ENCODE results near the gene MYL4.
"Not testable (repeated sequence)": the region's sequence is repeated elsewhere in the genome, so short reads cannot be mapped to it uniquely, and the experiment has no call there.

Gene MYL4

DNA sequence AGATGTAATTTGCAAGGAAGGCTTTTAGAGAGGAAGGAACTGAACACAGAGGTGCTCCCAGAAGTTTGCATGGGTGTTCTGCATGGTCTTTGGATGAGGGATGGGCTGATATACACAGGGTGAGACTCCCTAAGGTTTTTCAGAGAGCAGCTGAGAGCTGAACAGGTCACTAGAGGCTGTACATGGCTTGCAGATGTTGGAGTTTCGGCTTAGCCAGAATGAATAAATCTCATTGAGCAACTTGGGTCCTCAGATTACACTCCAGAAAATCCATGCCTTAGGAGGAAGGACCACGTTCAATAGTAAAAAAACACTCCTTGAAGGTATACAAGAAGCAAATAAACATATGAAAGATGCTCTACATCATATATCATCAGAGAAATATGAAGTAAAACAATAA is 37.0 kb downstream of the MYL4 start:
- DNase-seq = no peak

DNA sequence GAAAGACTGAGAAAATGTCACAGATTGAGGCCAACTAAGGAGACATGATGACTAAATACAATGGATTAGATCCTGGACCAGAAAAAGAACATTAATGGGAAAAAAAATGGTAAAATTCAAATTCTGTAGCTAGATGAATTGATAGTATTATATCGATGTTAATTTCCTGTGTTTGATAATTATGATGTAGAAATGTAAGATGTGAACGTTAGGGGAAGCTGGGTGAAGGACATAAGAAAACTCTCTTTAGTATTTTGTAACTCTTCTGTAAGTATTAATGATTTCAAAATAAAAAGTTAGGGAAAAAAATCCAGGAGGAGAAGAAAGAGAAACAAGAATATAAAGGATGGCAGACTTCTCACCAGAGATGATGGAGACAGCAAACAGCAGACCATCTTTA is 41.7 kb downstream of the MYL4 start:
- DNase-seq = no peak

DNA sequence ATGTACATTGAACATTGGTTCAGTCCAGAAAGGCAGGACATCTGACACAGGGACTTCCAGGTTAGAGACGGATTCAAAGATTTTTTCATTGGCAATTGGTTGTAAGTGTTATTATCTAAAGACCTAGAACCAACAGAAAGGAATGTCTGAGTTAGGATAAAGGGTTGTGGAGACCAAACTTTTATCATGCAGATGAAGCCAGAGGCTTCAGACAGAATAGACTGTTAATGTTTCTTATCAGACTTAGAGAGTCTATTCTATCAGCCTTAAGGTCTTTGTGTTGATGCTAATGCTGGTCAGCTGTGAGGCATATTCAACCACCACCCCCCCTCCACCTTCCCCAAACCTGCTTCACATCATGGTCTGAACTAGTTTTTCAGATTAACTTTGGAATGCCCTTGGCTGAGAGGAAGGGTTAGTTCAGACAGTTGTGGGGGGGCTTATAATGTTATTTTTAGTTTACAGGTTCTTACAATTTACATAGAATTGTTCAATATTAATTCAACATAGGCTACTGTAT is 42.3 kb downstream of the MYL4 start:
- DNase-seq = no peak

DNA sequence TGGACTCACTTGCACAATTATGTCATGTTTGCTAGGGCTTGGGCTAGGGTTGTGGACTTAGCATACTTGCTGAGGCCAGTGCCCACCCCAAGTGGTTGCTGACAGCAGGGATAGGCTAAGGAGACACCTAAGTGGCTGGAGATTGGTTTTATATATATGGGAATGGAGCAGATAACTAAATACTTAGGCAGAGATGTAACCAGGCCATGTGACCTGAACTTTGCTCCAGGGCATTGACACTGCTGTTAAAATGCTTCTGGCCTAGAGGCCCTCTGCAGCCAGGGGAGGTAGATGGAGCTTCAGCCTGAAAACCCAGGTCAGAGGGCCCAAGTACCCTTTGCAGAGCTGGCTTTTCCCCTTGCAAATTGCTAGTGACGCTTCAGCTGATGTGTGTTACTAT is 43.1 kb downstream of the MYL4 start:
- DNase-seq = no peak

DNA sequence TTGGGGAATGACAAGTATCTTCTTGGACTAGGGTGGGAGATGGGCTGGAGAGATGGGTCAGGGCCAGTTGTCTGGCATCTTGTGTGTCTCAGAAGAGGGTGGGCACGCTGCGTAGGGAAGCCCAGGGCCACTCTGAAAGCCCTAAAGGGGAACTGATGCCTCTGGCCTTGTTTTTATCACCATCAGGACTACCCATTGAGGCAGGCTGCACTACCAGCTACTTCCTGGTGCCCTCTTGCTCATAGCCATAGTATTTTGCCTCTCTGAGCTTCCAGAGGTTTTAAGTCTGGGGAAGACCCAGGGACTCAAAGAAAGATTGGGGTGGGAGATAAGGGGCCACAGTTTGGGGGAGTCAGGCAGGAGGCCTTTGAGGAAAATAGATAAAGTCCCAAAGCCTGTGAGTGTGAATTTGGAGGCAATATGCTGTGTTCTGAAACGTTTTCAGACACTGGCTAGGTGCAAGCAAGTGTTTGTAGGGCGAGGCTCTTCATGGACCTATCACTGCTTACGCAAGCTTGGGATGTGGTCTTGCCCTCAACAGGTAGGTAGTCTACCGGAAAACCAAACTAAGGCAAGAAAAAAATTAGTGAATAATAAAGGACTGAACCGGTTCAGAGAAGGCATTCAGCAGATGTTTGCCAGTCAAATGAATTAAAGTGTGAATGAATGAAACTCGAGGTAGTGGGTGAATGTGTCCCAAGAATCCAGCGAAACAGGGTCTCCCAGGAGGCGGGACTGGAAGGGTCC is 43.8 kb downstream of the MYL4 start:
- no peak for DNase-seq

DNA sequence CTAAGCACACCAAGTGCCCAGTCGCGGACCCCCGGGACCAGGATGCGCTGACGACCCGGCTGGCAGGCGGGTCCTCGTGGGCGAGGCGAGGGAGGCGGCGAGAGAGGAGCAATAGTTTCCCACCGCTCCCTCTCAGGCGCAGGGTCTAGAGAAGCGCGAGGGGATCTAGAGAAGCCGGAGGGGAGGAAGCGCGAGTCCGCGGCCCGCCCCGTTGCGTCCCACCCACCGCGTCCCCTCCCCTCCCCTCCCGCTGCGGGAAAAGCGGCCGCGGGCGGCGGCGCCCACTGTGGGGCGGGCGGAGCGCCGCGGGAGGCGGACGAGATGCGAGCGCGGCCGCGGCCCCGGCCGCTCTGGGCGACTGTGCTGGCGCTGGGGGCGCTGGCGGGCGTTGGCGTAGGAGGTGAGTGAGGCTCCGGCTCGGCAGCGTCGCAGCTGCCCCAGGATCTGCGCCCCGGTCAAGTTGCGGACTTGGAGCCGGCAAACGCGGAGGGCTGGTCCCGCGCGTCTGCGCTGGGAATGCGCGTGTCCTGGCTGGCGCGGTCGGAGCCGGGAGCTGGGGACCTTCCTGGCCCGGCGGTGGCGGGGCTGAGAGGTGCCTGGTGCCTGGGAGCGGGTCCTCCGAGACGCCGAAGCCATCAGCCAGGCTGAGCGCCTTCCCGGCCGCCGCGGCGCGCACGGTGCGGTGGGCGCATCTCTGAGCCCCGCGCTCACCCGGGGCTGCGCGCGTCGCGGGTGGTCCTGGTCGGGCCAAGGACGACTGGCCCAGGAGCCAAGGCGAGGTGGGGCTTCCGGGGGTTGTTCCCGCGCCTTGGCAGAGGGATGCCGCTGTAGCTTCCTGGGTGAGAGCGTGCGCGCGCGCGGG is 44.6 kb downstream of the MYL4 start, which contains the start of gene ITGB3:
Gene ITGB3 (plus strand): TSS at position 287 of the 862 bp plus-strand sequence. CDS start 35 bp downstream, at position 322.
- DNase-seq = peak; percentile 79

DNA sequence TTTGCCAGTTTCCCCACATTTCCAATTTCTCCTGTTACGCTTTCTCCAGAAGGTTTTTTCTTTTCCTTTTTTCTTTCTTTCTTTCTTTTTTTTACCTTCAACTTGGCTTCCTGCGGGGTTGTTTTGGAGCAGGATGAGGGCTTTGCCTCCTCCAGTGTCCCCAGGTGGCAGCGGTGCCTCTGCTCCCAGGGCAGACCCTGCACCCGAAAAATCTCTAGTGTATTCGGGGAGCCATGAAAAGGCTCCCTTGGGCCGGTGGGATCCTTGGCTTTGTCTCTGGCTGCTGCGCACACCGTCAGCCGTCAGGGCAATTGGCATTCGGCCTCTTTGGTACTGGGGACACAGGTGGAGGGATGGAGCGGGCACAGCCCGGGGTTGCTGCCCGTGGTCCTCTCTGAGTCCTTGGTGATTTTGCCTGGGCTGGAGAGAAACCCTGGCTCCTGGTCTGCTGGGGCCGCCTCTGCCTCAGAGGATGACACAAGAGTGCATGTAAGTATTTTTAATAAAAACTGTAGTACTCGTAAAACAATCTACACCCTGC is 45.3 kb downstream of the MYL4 start:
- no peak for DNase-seq

DNA sequence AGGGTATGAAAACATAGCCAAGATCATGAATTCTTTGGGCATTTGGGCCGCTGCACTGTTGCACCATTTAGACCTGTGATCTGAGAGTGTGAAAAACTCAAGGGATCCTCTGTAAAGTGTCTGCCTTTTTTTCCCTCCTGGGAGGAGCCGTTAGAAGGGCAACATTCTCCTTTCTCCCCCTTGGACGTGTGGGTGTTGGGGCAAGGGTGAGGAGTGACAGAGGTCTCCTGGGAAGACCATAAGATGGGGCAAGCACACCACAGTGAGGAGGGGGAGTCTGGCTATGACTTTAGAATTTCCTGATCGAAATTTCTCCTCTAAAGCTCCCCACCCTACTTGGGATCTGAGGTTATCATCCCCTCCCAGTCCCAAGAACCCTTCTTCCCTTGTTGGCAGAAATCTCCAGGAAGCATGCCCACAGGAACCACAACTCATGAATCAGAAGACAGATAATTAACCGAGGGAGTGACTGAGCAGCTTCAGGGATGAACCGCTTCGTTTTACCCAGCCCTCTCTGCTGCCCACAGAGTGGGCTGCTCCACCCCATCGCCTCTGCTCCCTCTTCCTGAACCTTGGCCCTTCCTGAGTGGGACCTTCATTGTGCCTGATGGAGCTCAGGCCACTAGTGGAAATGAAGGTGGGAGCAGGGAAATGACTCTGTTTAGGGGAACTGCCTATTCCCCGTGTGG is 48.6 kb downstream of the MYL4 start:
- DNase-seq = peak; percentile 89

DNA sequence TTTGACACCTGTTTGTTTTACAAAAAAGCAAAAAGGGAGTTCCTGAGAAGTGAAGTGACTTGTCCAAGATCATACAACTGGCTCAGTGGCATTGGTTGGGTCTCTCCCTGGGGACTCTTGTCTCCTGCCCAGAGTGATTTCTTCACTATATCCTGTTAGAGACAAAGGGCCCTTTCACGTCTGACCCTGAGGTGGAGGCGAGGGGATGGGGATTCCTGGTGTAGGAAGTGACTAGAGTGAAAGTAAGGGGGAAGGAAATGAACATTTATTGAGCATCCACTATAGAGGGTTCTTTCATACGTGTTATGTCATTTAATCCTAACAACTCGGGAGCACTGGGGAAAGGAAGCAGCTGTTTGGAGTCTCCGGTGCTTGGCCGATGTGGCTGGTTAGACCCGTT is 53.4 kb downstream of the MYL4 start:
- no peak for DNase-seq

DNA sequence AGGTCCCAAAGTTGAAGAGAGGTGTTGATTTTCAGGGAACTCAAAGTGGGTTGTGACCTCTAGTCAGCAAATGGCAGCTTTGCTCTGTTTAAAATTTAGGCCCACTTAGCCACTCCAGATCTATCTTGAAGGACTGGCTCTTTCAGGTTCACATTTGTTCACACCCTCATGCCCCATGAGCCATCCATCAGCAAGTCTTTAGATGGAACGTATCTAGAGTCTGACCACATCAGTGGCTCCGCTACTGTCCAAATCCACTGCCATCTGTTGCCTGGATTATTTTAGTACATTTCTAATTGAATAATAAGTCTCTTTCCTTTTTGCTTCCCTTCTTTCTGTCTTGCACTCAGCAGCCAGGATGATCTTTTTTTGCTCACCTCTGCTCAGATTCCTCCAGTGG is 55.0 kb downstream of the MYL4 start:
- DNase-seq = no peak

DNA sequence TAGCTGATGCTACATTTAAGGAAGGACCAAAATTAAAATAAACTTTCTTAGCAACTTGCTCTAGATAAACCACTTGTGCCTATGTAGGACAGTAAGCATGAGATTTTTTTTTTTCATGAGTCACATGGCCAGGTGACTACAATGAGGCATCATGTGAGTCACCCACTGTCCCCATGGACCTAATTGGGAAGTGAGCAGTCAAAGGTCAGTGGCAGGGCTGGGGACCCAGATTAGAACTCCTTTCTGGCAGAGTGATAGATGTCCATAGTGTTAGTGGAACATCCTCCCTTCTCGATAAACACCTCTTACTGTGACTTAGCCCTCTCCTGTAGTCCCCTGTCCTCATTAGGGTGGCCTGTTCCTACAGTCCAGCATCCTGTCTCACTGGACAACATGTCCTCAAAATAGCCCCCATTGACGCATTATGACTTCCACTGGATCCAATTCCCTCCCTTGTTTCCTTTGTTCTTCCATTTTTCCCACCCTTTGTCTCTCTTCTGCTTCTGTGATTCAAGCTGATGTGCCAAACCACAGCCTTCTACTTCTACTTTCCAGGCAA is 56.9 kb downstream of the MYL4 start:
- peak; percentile 71 for DNase-seq

DNA sequence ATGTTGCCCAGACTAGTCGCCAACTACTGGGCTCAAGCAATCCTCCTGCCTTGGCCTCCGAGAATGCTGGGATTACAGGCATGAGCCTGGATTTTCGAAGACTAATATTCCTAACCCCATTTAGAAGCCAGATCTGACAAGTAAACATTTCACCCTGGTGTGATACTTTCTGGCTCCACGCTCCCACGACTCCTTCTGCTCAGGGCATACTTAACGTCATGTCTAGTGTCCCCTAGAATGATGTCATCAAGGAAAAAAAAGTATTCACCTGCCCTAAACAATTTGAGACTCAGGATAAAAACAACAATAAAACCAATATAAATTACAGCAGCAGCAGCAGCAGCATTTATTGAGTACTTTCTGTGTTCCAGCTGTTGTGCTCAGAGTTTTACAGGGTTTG is 57.6 kb downstream of the MYL4 start:
- DNase-seq = peak; percentile 25

DNA sequence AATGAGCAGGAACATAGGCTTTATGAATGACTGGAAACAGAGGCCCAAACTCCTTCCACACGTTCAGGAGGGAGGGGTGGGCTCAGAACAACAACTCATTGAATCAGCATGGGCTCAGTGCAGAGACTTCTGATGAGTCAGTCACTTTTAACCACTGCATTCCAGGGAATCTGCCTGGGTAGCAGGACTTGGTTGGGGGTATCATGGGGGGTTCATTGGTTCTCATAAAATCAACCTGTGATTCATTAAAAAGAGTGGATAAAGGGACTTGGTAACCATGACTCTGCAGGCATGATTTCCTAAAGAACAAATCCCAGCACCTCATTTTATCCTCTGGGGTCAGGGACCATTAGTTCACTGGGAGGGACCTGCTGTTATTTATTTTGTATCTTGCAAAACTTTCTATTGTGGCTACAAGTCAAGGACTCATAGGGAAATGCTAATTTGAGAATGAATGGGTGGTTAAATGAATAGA is 58.2 kb downstream of the MYL4 start:
- DNase-seq = peak; percentile 99

DNA sequence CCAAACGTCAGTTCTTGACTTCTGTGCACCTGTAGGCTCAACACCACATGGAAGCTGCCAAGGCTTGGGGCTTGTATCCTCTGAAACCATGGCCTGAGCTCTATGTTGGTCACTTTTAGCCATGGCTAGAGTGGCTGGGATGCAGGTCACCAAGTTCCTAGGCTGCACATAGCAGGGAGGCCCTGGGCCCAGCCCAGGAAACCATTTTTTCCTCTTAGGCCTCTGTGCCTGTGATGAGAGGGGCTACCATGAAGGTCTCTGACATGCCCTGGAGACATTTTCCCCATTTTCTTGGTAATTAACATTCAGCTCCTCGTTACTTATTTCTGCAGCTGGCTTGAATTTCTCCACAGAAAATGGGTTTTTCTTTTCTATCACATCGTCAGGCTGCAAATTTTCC is 59.8 kb downstream of the MYL4 start:
- DNase-seq = not testable (repeated sequence)

DNA sequence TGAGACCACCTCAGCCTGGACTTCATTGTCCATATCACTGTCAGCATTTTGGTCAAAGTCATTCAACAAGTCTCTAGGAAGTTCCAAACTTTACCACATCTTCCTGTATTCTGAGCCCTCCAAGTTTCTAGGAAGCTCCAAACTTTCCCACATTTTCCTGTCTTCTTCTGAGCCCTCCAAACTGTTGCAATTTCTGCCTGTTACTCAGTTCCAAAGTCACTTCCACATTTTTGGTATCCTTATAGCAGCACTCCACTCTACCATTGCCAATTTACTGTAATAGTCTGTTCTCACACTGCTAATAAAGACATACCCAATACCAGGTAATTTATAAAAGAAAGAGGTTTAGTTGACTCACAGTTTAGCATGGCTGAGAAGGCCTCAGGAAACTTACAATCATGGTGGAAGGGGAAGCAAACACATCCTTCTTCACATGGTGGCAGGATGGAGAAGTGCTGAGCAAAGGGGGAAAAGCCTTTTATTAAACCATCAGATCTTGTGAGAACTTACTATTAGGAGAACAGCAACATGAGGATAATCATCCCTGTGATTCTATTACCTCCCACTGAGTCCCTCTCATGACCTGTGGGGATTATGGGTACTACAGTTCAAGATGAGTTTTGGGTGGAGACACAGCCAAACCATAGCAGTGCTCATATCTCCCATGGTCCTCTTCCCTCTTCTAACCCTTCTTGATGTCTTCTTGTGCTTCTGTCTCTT is 60.6 kb downstream of the MYL4 start:
- not testable (repeated sequence) for DNase-seq

DNA sequence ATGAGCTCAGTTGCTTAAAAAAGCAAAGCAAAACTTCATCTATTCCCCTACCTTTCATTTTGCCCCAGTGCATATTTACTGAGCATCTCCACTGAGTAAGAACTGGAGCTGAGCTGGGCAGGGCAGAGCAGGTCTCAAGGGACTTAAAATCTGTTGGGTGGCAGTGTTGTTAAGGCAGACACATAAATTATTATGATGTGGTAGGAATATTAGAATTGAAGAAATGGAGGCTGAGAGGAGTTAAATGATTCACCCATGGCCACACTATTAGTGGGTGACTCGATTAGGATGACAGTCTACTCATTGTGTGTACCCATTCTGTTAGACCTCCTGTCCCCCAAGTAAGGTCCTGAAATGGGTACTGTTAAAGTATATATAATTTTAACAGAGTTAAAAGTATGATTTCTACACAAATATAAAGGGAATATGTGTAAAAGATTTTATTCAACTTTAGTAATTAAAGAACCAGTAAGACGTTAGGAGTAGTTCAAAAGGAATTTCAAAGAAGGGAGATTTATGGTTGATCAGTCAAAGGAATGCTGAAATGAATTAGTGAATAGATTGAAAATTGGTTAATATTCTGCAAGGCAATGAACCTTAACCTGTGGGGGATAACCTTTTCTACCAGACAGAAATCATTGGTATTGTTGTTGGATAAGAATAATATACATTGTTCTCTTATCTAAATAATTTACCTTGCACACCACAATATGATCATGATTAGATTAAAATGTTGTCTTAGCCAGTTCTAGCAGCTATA is 62.0 kb downstream of the MYL4 start:
- no peak for DNase-seq

DNA sequence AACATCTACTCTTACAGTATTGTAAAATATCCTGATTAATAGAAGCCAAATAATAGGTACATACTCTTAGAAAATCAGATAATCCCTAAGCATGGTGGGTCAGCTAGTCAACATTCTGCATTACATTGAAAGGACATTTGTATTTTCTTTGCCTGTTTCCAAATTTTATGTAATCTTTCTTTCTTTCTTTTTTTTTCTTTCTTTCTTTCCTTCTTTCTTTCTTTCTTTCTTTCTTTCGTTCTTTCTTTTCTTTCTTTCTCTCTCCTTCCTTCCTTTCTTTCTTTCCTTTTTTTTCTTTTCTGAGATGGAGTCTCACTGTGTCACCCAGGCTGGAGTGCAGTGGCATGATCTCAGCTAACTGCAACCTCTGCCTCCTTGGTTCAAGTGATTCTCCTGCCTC is 63.3 kb downstream of the MYL4 start:
- no peak for DNase-seq

DNA sequence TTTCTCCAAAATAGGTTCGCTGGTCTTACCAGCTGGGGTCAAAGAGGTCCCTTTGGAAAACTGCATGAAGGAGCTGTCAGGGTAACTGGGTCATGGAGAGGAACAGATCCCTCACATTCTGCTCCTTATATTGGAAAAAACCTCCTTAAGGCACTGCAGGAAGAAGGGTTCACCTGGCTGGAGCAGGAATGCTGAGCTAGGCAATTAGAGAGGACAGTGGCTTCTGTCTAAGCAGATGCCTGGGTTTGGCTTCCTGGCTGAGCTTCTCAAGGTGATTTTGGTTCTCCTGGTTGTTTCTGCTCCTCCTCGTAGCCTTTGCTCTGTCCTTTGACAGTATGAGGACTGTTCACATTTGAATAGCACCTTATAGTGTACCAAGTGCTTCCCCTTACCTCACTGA is 64.1 kb downstream of the MYL4 start:
- no peak for DNase-seq
